PFSK-1 (cell line): ENCODE measurements around the gene RPAIN.

Experiments
- SIN3A ChIP-seq: IDR thresholded peaks from 2 replicates; pipeline ENCODE4 v1.6.1; 2012; ENCODE audit warnings: mild to moderate bottlenecking, low read length, moderate library complexity, borderline replicate concordance; ENCODE audit not compliant: insufficient read depth
- TAF1 ChIP-seq: IDR thresholded peaks from 2 replicates; pipeline ENCODE4 v1.6.1; 2012; ENCODE audit warnings: low read length, control low read depth, borderline replicate concordance; ENCODE audit not compliant: insufficient read depth
- TF ChIP-seq, protein P1 (sequence below), 2 experiments: IDR thresholded peaks; 2 replicates each; pipeline versions ENCODE4 v1.6.1 to v1.8.0; 2011 to 2012; ENCODE audit warnings: low read depth in 2 of 2, low read length in 2 of 2, control low read depth in 1 of 2, inconsistent platforms in 1 of 2, mild to moderate bottlenecking in 1 of 2, moderate library complexity in 1 of 2; ENCODE audit not compliant: insufficient read depth in 1 of 2

DNA sequence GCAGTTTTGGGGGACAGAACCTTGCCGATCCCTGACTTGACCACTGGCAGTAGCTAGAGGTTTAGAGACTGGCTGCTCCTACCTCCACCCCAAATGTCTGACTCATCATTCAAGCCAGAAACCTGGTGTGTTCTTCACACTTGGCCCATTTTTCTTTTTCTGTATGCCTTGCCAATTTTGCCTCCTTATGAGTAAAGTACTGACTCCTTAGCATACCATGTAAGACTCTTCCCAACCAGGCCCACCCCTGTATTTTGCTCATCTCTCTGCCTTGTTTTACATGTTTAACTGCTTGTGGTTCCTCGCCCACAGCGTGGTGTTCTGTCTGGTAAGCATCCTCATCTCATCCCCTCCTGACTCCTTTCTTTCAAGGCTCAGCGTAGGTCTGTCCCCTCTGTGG lies 38.4 kb upstream of the RPAIN start:
- TF ChIP-seq TAF1 (no peak), SIN3A (no peak)
- TF ChIP-seq, protein P1, sequence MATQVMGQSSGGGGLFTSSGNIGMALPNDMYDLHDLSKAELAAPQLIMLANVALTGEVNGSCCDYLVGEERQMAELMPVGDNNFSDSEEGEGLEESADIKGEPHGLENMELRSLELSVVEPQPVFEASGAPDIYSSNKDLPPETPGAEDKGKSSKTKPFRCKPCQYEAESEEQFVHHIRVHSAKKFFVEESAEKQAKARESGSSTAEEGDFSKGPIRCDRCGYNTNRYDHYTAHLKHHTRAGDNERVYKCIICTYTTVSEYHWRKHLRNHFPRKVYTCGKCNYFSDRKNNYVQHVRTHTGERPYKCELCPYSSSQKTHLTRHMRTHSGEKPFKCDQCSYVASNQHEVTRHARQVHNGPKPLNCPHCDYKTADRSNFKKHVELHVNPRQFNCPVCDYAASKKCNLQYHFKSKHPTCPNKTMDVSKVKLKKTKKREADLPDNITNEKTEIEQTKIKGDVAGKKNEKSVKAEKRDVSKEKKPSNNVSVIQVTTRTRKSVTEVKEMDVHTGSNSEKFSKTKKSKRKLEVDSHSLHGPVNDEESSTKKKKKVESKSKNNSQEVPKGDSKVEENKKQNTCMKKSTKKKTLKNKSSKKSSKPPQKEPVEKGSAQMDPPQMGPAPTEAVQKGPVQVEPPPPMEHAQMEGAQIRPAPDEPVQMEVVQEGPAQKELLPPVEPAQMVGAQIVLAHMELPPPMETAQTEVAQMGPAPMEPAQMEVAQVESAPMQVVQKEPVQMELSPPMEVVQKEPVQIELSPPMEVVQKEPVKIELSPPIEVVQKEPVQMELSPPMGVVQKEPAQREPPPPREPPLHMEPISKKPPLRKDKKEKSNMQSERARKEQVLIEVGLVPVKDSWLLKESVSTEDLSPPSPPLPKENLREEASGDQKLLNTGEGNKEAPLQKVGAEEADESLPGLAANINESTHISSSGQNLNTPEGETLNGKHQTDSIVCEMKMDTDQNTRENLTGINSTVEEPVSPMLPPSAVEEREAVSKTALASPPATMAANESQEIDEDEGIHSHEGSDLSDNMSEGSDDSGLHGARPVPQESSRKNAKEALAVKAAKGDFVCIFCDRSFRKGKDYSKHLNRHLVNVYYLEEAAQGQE (IDR thresholded peaks at IDR 0.05; ENCODE audit: insufficient read depth in 1 of 2, low read depth in 2 of 2, low read length in 2 of 2): no peak
